Activated CD8-positive, alpha-beta memory T cell treated with anti-CD3 and anti-CD28 coated beads for 24 hours (primary cell): Measurements from ENCODE around the gene TMEM107.
"Not testable (repeated sequence)": the region's sequence is repeated elsewhere in the genome, so short reads cannot be mapped to it uniquely, and the experiment has no call there.

Source experiments
- DNase-seq: peaks from one replicate; pipeline ENCODE4 v3.0.0-alpha.2; 2020

Gene TMEM107

DNA sequence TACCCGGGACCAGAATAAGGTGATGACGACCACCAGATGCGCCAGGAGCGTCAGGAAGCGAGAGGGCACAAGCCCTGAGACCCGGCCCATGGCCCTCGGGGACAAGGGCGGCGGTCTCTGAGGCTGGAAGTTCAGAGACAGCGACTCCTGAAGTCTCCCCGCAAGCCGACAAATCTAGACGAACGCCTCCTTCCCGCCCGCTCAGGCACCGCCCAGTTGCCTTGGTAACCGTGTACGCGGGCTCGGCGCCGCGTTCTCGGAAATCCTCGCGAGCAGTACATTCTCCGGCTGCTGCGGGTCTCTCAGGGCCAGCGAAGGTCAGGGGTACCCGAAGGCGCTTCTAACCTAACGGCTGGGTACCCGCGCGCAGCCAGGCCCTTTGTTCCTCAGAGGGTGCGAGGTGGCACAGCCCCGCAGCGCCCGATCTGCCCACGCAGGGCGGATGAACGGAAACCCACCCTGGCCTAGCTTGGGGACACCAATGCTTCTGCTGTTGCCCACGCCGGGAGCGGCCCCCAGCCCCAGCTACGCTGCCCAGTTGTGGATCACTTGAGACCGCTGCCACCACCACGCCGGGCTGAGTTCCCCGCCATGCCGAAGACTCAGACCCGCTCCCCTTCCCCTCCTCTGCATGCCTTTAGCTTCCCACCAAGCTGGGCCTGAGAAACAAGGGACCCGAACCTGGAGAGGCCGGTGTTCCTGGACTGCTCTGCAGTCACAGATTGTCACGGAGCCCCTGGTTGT lies at the start of gene TMEM107:
TSS of gene TMEM107 (minus strand) at position 184 of the 744 bp plus-strand sequence. CDS start at position 90, 94 bp downstream.
- DNase-seq = peak; percentile 91

GRCh38 chr17:8224891-8225812 lies 49.0 kb upstream of the TMEM107 start:
- no peak for DNase-seq

DNA sequence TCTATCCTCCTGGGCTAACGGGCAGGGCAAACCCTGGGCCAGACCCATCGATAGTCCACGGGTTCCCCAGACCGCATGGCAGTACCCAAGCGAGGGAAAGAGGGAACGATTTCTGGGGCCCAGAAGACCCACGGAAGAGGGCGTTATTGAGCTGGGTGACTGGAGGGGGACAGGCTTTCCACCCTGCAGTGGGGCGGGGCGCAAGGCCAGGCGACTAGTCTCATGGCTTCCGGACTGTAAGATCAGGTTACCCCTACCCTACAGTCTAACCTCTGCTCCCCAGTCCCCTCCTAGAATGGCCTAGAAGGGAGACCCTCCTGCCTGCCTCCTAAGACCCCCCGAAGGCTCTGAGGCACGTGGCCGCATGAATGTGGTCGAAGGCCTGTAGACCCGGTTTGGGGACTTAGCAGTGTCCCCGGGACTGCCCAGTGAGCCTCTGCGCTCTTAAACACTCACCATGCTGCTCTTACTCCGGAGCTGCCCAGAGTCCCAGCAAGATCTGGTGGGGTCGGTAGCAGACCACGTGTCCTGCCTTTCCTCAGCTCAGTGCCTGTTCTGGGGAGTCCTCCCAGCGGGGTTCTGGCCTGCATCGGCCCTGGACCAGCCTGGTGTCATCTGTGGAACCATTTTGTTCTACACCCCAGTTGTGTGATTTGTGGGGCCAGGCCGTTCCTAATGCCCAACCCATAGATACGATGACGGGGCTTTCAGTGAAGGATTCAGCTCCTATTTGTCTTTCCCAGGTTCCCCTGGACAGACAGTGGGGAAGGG lies 47.4 kb upstream of the TMEM107 start:
- peak; percentile 84 for DNase-seq

GRCh38 chr17:8222630-8223355 lies 46.6 kb upstream of the TMEM107 start:
- DNase-seq = peak; percentile 99

GRCh38 chr17:8222380-8222629 lies 46.1 kb upstream of the TMEM107 start:
- DNase-seq = no peak

- DNase-seq = peak; percentile 99
Observed at GRCh38 chr17:8221663-8222379, 45.6 kb upstream of the TMEM107 start.

DNA sequence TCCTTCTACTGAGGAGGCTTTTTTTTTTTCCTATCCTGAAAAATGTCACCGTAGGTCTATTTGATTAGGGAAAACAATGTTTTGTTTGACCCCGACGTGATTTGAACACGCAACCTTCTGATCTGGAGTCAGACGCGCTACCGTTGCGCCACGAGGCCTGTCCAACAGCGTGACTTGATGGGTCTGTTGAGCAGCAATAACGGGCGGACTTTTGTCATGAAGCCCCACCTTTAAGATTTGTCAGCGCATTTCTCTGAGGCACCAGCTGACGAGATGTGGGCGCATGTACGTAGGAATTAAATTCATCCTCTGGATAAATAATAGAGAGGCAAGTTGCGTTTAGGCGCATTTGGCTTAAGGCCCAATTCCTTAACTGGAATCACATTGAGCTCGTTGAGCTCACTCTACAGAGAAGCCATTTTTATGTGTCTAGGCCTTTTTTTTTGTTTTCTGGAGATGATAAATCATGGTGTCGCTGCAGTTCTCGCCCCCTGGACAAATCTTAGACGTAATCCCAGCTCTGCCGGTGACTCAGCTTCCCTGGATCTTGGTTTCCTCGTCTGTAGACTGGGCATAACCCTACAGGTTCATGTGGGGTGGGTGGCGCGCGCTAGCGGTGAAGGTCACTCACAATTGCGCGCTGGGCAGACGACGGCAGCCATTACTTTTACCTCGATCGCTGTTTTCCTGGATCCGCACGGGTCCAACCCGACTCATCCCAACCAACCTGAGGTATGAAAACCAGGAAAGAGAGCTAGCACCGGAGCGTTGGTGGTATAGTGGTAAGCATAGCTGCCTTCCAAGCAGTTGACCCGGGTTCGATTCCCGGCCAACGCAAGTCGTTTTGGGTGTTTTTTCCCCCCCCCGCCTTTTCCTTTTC lies 44.8 kb upstream of the TMEM107 start:
- DNase-seq = peak; percentile 100

- not testable (repeated sequence) for DNase-seq
Observed at GRCh38 chr17:8214000-8214399, 37.8 kb upstream of the TMEM107 start.

- DNase-seq = no peak
Observed at GRCh38 chr17:8212312-8213180, 36.4 kb upstream of the TMEM107 start.

DNA sequence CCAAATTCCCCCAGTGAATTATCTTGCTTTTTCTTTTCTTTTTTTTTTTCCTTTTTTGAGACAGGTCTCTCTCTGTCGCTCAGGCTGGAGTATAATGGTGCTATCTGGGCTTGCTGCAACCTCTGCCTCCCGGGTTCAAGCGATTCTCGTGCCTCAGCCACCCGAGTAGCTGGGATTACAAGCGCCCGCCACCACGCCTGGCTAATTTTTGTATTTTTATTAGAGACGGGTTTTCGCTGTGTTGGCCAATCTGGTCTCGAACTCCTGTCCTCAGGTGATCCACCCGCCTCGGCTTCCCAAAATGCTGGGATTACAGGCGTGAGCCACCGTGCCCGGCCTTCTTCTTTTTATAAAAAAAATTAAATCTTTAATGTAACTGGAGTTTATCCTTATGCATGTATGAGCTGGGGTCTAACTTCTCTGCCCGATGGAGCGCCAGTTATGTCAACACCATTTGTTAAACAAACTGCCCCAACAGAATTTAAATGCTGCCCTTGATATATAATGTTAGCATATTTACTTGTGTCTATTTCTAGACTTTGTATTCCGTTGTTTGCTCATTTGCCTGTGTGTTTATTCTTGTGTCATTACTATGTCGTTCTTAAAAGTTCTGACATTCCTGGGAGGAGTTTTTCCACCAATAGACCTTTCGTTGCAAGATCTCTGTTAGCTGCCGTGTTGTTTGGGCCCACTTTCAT lies 34.7 kb upstream of the TMEM107 start:
- DNase-seq = peak; percentile 68

- DNase-seq = peak; percentile 92
Observed at GRCh38 chr17:8209907-8210760, 34.0 kb upstream of the TMEM107 start, which contains the start of gene AURKB. AURKB (minus strand) TSS chr17:8210575; CDS start chr17:8210224, 351 bp downstream.

GRCh38 chr17:8206536-8206935 lies 30.4 kb upstream of the TMEM107 start:
- DNase-seq = no peak

DNA sequence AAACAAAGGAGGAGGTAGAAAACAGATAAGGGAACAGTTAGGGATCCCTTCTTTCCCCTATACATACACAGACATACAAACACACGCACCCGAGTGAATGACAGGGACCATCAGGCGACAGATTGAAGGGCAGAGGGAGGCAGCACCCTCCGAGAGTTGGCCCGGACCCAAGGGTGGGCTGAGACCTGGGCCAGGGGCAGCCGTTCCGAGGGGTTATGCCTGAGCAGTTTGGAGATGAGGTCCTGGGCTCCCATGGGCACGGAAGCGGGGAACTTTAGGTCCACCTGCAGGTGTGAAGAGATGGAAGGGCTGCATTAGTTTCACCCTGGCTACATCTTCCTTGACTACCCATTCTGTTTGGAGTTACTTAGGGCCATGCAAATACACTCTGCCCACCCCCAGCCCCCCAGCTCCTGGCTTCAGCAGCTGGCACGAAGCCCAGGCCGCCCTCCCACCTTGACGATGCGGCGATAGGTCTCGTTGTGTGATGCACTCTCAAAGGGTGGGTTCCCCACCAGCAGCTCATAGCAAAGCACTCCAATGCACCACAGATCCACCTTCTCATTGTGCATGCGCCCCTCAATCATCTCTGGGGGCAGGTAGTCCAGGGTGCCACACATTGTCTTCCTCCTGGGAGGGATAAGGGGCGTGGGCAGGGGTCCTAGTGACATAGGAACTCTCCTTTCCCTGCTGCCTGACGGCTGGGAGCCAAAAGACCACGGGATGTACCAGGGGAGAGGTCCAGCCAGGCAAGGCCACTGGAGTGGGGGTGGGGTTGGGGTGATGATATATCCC lies 28.8 kb upstream of the TMEM107 start:
- no peak for DNase-seq

- peak; percentile 72 for DNase-seq
Observed at GRCh38 chr17:8192070-8192815, 16.1 kb upstream of the TMEM107 start.

GRCh38 chr17:8190506-8190905 lies 14.3 kb upstream of the TMEM107 start:
- no peak for DNase-seq

DNA sequence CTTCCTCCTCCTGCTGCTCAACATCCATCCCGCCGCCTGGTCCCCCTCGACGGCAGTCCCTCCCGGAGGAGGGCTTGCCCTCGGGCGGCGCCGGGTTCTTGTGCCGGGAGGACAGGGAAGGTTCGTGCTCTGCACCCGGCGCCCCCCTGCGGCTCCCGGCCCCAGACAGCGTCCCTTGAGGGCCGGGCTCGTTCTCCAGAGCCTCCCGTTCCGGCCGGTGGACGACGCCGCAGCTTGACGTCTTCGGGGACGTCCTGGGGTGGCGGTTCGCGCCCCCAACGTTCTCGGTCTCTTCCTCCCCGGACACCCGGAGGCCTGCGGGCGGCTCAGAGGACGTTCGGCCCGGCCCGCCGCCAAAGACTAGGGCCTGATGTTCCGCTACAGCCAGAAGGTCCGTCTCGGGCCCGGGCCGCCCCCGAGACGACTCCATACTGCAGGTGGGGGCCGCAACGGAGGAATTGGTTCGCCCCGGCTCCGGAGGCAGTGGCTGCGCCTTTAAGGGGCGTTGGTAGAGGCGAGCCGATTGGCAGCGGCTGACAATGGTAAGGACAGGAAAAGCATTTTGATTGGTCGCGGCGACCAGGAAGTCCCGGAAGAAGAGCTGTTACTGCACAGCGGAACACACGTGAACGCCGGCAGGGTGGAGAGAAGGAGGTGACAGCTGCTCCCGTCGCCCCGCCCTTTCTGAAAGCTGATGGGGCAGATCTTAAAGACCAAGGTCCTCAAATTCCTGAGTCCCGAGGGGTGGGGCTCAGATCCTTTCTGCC lies 13.7 kb upstream of the TMEM107 start, which contains the start of gene BORCS6:
TSS of gene BORCS6 (minus strand) at position 470 of the 767 bp plus-strand sequence. CDS start at position 430, 40 bp downstream.
- DNase-seq = peak; percentile 93
